Measurements from ENCODE around the gene ENTPD5.

The ENTPD5 gene, protein sequence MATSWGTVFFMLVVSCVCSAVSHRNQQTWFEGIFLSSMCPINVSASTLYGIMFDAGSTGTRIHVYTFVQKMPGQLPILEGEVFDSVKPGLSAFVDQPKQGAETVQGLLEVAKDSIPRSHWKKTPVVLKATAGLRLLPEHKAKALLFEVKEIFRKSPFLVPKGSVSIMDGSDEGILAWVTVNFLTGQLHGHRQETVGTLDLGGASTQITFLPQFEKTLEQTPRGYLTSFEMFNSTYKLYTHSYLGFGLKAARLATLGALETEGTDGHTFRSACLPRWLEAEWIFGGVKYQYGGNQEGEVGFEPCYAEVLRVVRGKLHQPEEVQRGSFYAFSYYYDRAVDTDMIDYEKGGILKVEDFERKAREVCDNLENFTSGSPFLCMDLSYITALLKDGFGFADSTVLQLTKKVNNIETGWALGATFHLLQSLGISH
- 12.6 to 15.9 (median 13.4) reads per million in 3 donors for total RNA-seq

GRCh38 chr14:74018586-74019407, at the start of gene ENTPD5, which contains the start of gene BBOF1:
TSS of gene ENTPD5 (minus strand) at chr14:74019288. CDS start at chr14:73988102, 31,186 bp downstream.
TSS of gene BBOF1 (plus strand) at chr14:74019349. CDS start at chr14:74019479, 130 bp downstream.
- Histone ChIP-seq H3K27ac (ENCODE audit: insufficient read depth, low read length, poor library complexity, severe bottlenecking) (peak within 1 kb of the TSS; percentile 87), H3K4me3 (ENCODE audit: insufficient read depth, low read depth, low read length, poor library complexity, severe bottlenecking) (peak within 1 kb of the TSS; percentile 77), H3K4me1 (ENCODE audit: control insufficient read depth, insufficient read depth, low read length, poor library complexity, severe bottlenecking) (peaks cover 11% of the 10 kb centered on the region), H3K36me3 (ENCODE audit: control insufficient read depth, insufficient read depth, low read length) (no peaks in the 10 kb centered on the region), H3K9me3 (ENCODE audit: control insufficient read depth, low read length) (no peaks in the 10 kb centered on the region), H3K27me3 (replicated peaks; ENCODE audit: control insufficient read depth, insufficient read depth, low read length, poor library complexity, severe bottlenecking) (no peaks in the 10 kb centered on the region)
- peak; percentile 79 to 84 (median 82) for DNase-seq

GRCh38 chr14:74065746-74066575, 46.9 kb upstream of the ENTPD5 start:
- no peaks in the 10 kb centered on the region for H3K9me3 ChIP-seq (ENCODE audit: control insufficient read depth, low read length)
- peaks cover 18% of the 10 kb centered on the region for H3K36me3 ChIP-seq (ENCODE audit: control insufficient read depth, insufficient read depth, low read length)
- DNase-seq = no peak
- no peak overlapping the region for H3K4me3 ChIP-seq (ENCODE audit: insufficient read depth, low read depth, low read length, poor library complexity, severe bottlenecking)
- H3K27ac ChIP-seq (ENCODE audit: insufficient read depth, low read length, poor library complexity, severe bottlenecking) = no peak overlapping the region
- no peaks in the 10 kb centered on the region for H3K4me1 ChIP-seq (ENCODE audit: control insufficient read depth, insufficient read depth, low read length, poor library complexity, severe bottlenecking)
- H3K27me3 ChIP-seq (replicated peaks; ENCODE audit: control insufficient read depth, insufficient read depth, low read length, poor library complexity, severe bottlenecking) = no peaks in the 10 kb centered on the region

- Histone ChIP-seq H3K27me3 (replicated peaks; ENCODE audit: control insufficient read depth, insufficient read depth, low read length, poor library complexity, severe bottlenecking) (no peaks in the 10 kb centered on the region), H3K4me1 (ENCODE audit: control insufficient read depth, insufficient read depth, low read length, poor library complexity, severe bottlenecking) (no peaks in the 10 kb centered on the region), H3K4me3 (ENCODE audit: insufficient read depth, low read depth, low read length, poor library complexity, severe bottlenecking) (no peak overlapping the region), H3K27ac (ENCODE audit: insufficient read depth, low read length, poor library complexity, severe bottlenecking) (no peak overlapping the region), H3K36me3 (ENCODE audit: control insufficient read depth, insufficient read depth, low read length) (peaks cover 17% of the 10 kb centered on the region), H3K9me3 (ENCODE audit: control insufficient read depth, low read length) (no peaks in the 10 kb centered on the region)
- DNase-seq = no peak
These were observed 45.8 kb upstream of the ENTPD5 start for GRCh38 chr14:74064883-74065282.

GRCh38 chr14:74064426-74064825, 45.3 kb upstream of the ENTPD5 start:
- peaks cover 17% of the 10 kb centered on the region for H3K36me3 ChIP-seq (ENCODE audit: control insufficient read depth, insufficient read depth, low read length)
- no peaks in the 10 kb centered on the region for H3K4me1 ChIP-seq (ENCODE audit: control insufficient read depth, insufficient read depth, low read length, poor library complexity, severe bottlenecking)
- DNase-seq = no peak
- no peaks in the 10 kb centered on the region for H3K9me3 ChIP-seq (ENCODE audit: control insufficient read depth, low read length)
- H3K27me3 ChIP-seq (replicated peaks; ENCODE audit: control insufficient read depth, insufficient read depth, low read length, poor library complexity, severe bottlenecking) = no peaks in the 10 kb centered on the region
- no peak overlapping the region for H3K4me3 ChIP-seq (ENCODE audit: insufficient read depth, low read depth, low read length, poor library complexity, severe bottlenecking)
- no peak overlapping the region for H3K27ac ChIP-seq (ENCODE audit: insufficient read depth, low read length, poor library complexity, severe bottlenecking)

- peaks cover 17% of the 10 kb centered on the region for H3K36me3 ChIP-seq (ENCODE audit: control insufficient read depth, insufficient read depth, low read length)
- no peaks in the 10 kb centered on the region for H3K4me1 ChIP-seq (ENCODE audit: control insufficient read depth, insufficient read depth, low read length, poor library complexity, severe bottlenecking)
- no peaks in the 10 kb centered on the region for H3K27me3 ChIP-seq (replicated peaks; ENCODE audit: control insufficient read depth, insufficient read depth, low read length, poor library complexity, severe bottlenecking)
- DNase-seq = no peak
- H3K9me3 ChIP-seq (ENCODE audit: control insufficient read depth, low read length) = no peaks in the 10 kb centered on the region
- no peak overlapping the region for H3K4me3 ChIP-seq (ENCODE audit: insufficient read depth, low read depth, low read length, poor library complexity, severe bottlenecking)
- no peak overlapping the region for H3K27ac ChIP-seq (ENCODE audit: insufficient read depth, low read length, poor library complexity, severe bottlenecking)
These were observed 43.7 kb upstream of the ENTPD5 start for GRCh38 chr14:74062809-74063150.

DNA sequence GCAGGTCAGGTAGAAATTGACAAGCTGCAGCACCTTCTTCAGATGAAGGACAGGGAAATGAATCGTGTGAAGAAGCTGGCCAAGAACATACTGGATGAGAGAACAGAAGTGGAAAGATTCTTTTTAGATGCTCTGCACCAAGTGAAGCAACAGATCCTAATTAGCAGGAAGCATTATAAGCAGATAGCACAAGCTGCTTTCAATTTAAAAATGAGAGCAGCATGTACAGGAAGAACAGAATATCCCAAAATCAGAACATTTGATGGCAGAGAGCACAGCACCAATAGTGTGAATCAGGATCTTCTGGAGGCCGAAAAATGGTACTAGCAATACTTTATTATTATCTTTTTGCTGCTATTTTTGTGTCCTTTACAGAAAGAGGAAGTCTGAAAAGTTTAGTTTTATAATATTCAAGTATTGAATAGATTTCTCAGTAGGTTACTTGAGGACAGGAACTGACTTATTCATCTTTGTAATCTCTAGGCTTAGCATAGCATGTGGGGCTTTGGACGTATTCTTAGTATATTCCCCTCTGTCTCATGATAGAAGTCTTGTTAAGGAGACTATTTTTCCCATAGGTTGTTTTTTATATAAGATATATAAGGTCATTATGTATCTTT, 30.9 kb upstream of the ENTPD5 start:
- no peak for DNase-seq
- Histone ChIP-seq H3K36me3 (ENCODE audit: control insufficient read depth, insufficient read depth, low read length) (no peaks in the 10 kb centered on the region), H3K4me1 (ENCODE audit: control insufficient read depth, insufficient read depth, low read length, poor library complexity, severe bottlenecking) (no peaks in the 10 kb centered on the region), H3K4me3 (ENCODE audit: insufficient read depth, low read depth, low read length, poor library complexity, severe bottlenecking) (no peak overlapping the region), H3K27me3 (replicated peaks; ENCODE audit: control insufficient read depth, insufficient read depth, low read length, poor library complexity, severe bottlenecking) (no peaks in the 10 kb centered on the region), H3K27ac (ENCODE audit: insufficient read depth, low read length, poor library complexity, severe bottlenecking) (no peak overlapping the region), H3K9me3 (ENCODE audit: control insufficient read depth, low read length) (no peaks in the 10 kb centered on the region)

- H3K36me3 ChIP-seq (ENCODE audit: control insufficient read depth, insufficient read depth, low read length) = no peaks in the 10 kb centered on the region
- H3K9me3 ChIP-seq (ENCODE audit: control insufficient read depth, low read length) = no peaks in the 10 kb centered on the region
- H3K4me3 ChIP-seq (ENCODE audit: insufficient read depth, low read depth, low read length, poor library complexity, severe bottlenecking) = no peak overlapping the region
- H3K27ac ChIP-seq (ENCODE audit: insufficient read depth, low read length, poor library complexity, severe bottlenecking) = no peak overlapping the region
- no peaks in the 10 kb centered on the region for H3K27me3 ChIP-seq (replicated peaks; ENCODE audit: control insufficient read depth, insufficient read depth, low read length, poor library complexity, severe bottlenecking)
- H3K4me1 ChIP-seq (ENCODE audit: control insufficient read depth, insufficient read depth, low read length, poor library complexity, severe bottlenecking) = no peaks in the 10 kb centered on the region
- DNase-seq = no peak
These were observed 29.2 kb upstream of the ENTPD5 start for GRCh38 chr14:74048281-74048680.

DNA sequence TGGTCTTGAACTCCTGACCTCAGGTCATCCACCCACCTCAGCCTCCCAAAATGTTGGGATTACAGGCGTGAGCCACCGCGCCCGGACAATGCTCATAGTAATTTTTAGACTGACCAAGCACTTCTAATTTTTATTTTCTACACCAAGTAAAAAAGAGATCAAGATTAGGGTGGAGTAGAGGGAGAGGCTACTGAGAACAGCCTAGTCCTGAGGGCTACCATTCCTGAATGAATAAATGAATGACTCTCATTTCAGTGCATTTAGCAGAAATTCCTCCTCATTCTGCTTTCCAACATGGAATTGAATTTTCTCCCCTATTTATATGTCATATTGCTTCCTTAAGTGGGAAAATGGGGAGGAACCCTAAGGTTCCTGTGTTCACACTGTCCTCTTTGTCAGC, 26.4 kb upstream of the ENTPD5 start:
- Histone ChIP-seq H3K36me3 (ENCODE audit: control insufficient read depth, insufficient read depth, low read length) (no peaks in the 10 kb centered on the region), H3K9me3 (ENCODE audit: control insufficient read depth, low read length) (no peaks in the 10 kb centered on the region), H3K4me3 (ENCODE audit: insufficient read depth, low read depth, low read length, poor library complexity, severe bottlenecking) (no peak overlapping the region), H3K27ac (ENCODE audit: insufficient read depth, low read length, poor library complexity, severe bottlenecking) (no peak overlapping the region), H3K4me1 (ENCODE audit: control insufficient read depth, insufficient read depth, low read length, poor library complexity, severe bottlenecking) (no peaks in the 10 kb centered on the region), H3K27me3 (replicated peaks; ENCODE audit: control insufficient read depth, insufficient read depth, low read length, poor library complexity, severe bottlenecking) (no peaks in the 10 kb centered on the region)
- DNase-seq = no peak

DNA sequence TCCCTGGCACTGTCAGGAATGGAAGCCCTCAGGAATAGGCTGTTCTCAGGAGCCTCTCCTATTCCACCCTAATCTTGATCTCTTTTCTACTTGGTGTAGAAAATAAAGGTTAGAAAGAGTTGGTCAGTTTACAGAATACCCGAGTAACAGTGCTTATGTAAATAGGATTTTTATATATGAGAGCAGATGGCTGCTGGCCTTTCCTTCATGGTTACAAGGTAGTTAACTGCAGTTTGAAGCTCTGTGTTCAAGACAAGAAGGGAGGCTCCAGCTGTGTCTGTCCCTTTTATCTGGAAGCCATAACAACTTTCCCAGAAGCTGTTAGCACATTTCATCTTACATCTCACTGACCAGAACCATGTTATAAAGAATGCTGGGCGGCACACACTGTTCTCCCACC, 23.2 kb upstream of the ENTPD5 start:
- DNase-seq = no peak
- Histone ChIP-seq H3K36me3 (ENCODE audit: control insufficient read depth, insufficient read depth, low read length) (no peaks in the 10 kb centered on the region), H3K9me3 (ENCODE audit: control insufficient read depth, low read length) (no peaks in the 10 kb centered on the region), H3K4me3 (ENCODE audit: insufficient read depth, low read depth, low read length, poor library complexity, severe bottlenecking) (no peak overlapping the region), H3K4me1 (ENCODE audit: control insufficient read depth, insufficient read depth, low read length, poor library complexity, severe bottlenecking) (no peaks in the 10 kb centered on the region), H3K27me3 (replicated peaks; ENCODE audit: control insufficient read depth, insufficient read depth, low read length, poor library complexity, severe bottlenecking) (no peaks in the 10 kb centered on the region), H3K27ac (ENCODE audit: insufficient read depth, low read length, poor library complexity, severe bottlenecking) (no peak overlapping the region)

Data from effector memory CD4-positive, alpha-beta T cell (primary cell).